ENCODE data around the gene JMJD7.

The JMJD7 gene

GRCh38 chr15:41880156-41880877, 52.4 kb downstream of the JMJD7 start:
- no peak overlapping the region for H3K4me3 ChIP-seq (ENCODE audit: low read length)
- no peak for TF ChIP-seq CTCF (IDR thresholded peaks at IDR 0.05; ENCODE audit: insufficient read depth, low read depth, low read length, missing control alignments)

GRCh38 chr15:41881086-41881485, 53.2 kb downstream of the JMJD7 start:
- no peak for DNase-seq (ENCODE audit: low read depth)
- H3K4me3 ChIP-seq (ENCODE audit: low read length), result no peak overlapping the region
- TF ChIP-seq CTCF (IDR thresholded peaks at IDR 0.05; ENCODE audit: insufficient read depth, low read depth, low read length, missing control alignments), result no peak

More at GRCh38 chr15:41880156-41880877, 52.4 kb downstream of the JMJD7 start:
- no peak for DNase-seq (ENCODE audit: low read depth)

- H3K4me3 ChIP-seq (ENCODE audit: low read length), result no peak overlapping the region
- TF ChIP-seq CTCF (IDR thresholded peaks at IDR 0.05; ENCODE audit: insufficient read depth, low read depth, low read length, missing control alignments), result no peak
- DNase-seq (ENCODE audit: low read depth), result no peak
These were observed 53.6 kb downstream of the JMJD7 start for GRCh38 chr15:41881550-41881919.

GRCh38 chr15:41881920-41882688, 54.2 kb downstream of the JMJD7 start:
- DNase-seq (ENCODE audit: low read depth), result no peak
- H3K4me3 ChIP-seq (ENCODE audit: low read length), result peak overlapping the region; percentile 15
- TF ChIP-seq CTCF (IDR thresholded peaks at IDR 0.05; ENCODE audit: insufficient read depth, low read depth, low read length, missing control alignments), result no peak

GRCh38 chr15:41882689-41883483, 55.0 kb downstream of the JMJD7 start:
- TF ChIP-seq CTCF (IDR thresholded peaks at IDR 0.05; ENCODE audit: insufficient read depth, low read depth, low read length, missing control alignments), result no peak
- peak; percentile 20 for DNase-seq (ENCODE audit: low read depth)
- H3K4me3 ChIP-seq (ENCODE audit: low read length), result no peak overlapping the region

- no peak for TF ChIP-seq CTCF (IDR thresholded peaks at IDR 0.05; ENCODE audit: insufficient read depth, low read depth, low read length, missing control alignments)
- H3K4me3 ChIP-seq (ENCODE audit: low read length), result no peak overlapping the region
These were observed 55.6 kb downstream of the JMJD7 start for GRCh38 chr15:41883484-41883825.

More at GRCh38 chr15:41883484-41883825, 55.6 kb downstream of the JMJD7 start:
- no peak for DNase-seq (ENCODE audit: low read depth)

All from epithelial cell of esophagus (primary cell).